GM23338 (cell line): ENCODE data around the gene ABHD12. TPM values are rescaled to one million over a fixed set of nuclear protein-coding genes. Genes with fewer than 3 reads are reported as not detected.

Source experiments
- ATAC-seq: fragments of 200-7000 bp; cut with Tn5 transposase; 3 replicates; pipeline ENCODE4 v1.9.1; 2020
- DNase-seq: peaks from one replicate; pipeline ENCODE4 v3.0.0-alpha.2; 2015; ENCODE audit warnings: low spot score
- H2AFZ ChIP-seq: fragments of 200-600 bp; sonication (generic); 2 replicates; pipeline ENCODE4 v1.8.0; 2016; ENCODE audit warnings: antibody characterized with exemption, mild to moderate bottlenecking, moderate library complexity
- H3F3A ChIP-seq: fragments of 200-600 bp; sonication (generic); replicated peaks from 2 replicates; pipeline ENCODE4 v1.8.0; 2017; ENCODE audit warnings: antibody characterized with exemption, mixed run types, low read depth
- H3K27ac ChIP-seq: fragments of 200-600 bp; sonication (generic); 2 replicates; pipeline ENCODE4 v1.6.1; 2016; ENCODE audit warnings: low read depth
- H3K27me3 ChIP-seq: fragments of 200-600 bp; sonication (generic); 2 replicates; pipeline ENCODE4 v1.8.0; 2016; ENCODE audit warnings: mild to moderate bottlenecking, mixed run types, moderate library complexity; ENCODE audit not compliant: insufficient read depth
- H3K36me3 ChIP-seq: fragments of 200-600 bp; sonication (generic); 2 replicates; pipeline ENCODE4 v1.8.0; 2016; ENCODE audit warnings: mild to moderate bottlenecking; ENCODE audit not compliant: insufficient read depth
- H3K4me1 ChIP-seq: fragments of 200-600 bp; sonication (generic); 2 replicates; pipeline ENCODE4 v1.8.0; 2016; ENCODE audit warnings: mild to moderate bottlenecking, moderate library complexity; ENCODE audit not compliant: insufficient read depth
- H3K4me2 ChIP-seq: fragments of 200-600 bp; sonication (generic); 2 replicates; pipeline ENCODE4 v1.7.1; 2017; ENCODE audit warnings: mixed run types
- H3K4me3 ChIP-seq: fragments of 200-600 bp; sonication (generic); 2 replicates; pipeline ENCODE4 v1.6.1; 2016; ENCODE audit warnings: mixed run types
- H3K79me2 ChIP-seq: fragments of 200-600 bp; sonication (generic); replicated peaks from 2 replicates; pipeline ENCODE4 v1.8.0; 2017; ENCODE audit warnings: mild to moderate bottlenecking; ENCODE audit not compliant: insufficient read depth
- H3K9me2 ChIP-seq: fragments of 200-600 bp; sonication (generic); 2 replicates; pipeline ENCODE4 v1.8.0; 2017; ENCODE audit not compliant: insufficient read depth
- H4K20me1 ChIP-seq: fragments of 200-600 bp; sonication (generic); replicated peaks from 2 replicates; pipeline ENCODE4 v1.8.0; 2017; ENCODE audit warnings: mild to moderate bottlenecking; ENCODE audit not compliant: insufficient read depth
- H3K27ac Mint-ChIP-seq: 2 replicates; pipeline ENCODE4 v1.8.0; 2020; ENCODE audit warnings: inconsistent platforms, mild to moderate bottlenecking, moderate library complexity, mixed read lengths
- H3K27me3 Mint-ChIP-seq: 3 replicates; pipeline ENCODE4 v1.8.0; 2022; ENCODE audit warnings: low read depth, mild to moderate bottlenecking, moderate library complexity, mixed read lengths, inconsistent platforms; ENCODE audit not compliant: insufficient read depth, poor library complexity
- H3K36me3 Mint-ChIP-seq: 3 replicates; pipeline ENCODE4 v1.8.0; 2021; ENCODE audit warnings: low read depth, mild to moderate bottlenecking, inconsistent platforms, moderate library complexity, mixed read lengths
- H3K4me1 Mint-ChIP-seq: 3 replicates; pipeline ENCODE4 v1.8.0; 2020; ENCODE audit warnings: mild to moderate bottlenecking, inconsistent platforms, mixed read lengths
- H3K4me3 Mint-ChIP-seq: 3 replicates; pipeline ENCODE4 v1.8.0; 2021; ENCODE audit warnings: moderate library complexity, mild to moderate bottlenecking, inconsistent platforms, mixed read lengths
- H3K9me3 Mint-ChIP-seq: 3 replicates; pipeline ENCODE4 v1.8.0; 2020; ENCODE audit warnings: moderate library complexity, mild to moderate bottlenecking, inconsistent platforms, mixed read lengths
- CREB1 ChIP-seq: fragments of 250-450 bp; sonication (Bioruptor Pico); IDR thresholded peaks from 2 replicates; pipeline ENCODE4 v1.5.0; 2020; ENCODE audit warnings: low read depth, mild to moderate bottlenecking, moderate library complexity
- CTCF ChIP-seq, 2 experiments: fragments of 200-600 bp in 1 of 2; sonication (generic) in 1 of 2; conservative IDR thresholded peaks; 2 replicates each; pipeline versions ENCODE4 v1.5.1 to v1.6.1; 2016 to 2017; ENCODE audit warnings: antibody characterized with exemption in 2 of 2, low read depth in 2 of 2, mild to moderate bottlenecking in 2 of 2, moderate library complexity in 1 of 2
- ETS1 ChIP-seq: IDR thresholded peaks from 2 replicates; pipeline ENCODE4 v1.6.1; 2016; ENCODE audit warnings: antibody characterized with exemption
- EZH2 ChIP-seq: fragments of 200-600 bp; sonication (generic); IDR thresholded peaks from one replicate; pipeline ENCODE4 v1.8.0; 2017; ENCODE audit warnings: antibody characterized with exemption, mild to moderate bottlenecking, low read depth; ENCODE audit not compliant: unreplicated experiment
- EZH2phosphoT487 ChIP-seq: fragments of 200-600 bp; sonication (generic); IDR thresholded peaks from one replicate; pipeline ENCODE4 v1.8.1; 2018; ENCODE audit warnings: antibody characterized with exemption; ENCODE audit not compliant: unreplicated experiment
- JUNB ChIP-seq: IDR thresholded peaks from one replicate; pipeline ENCODE4 v1.6.1; 2016; ENCODE audit warnings: antibody characterized with exemption; ENCODE audit not compliant: unreplicated experiment
- NANOG ChIP-seq: IDR thresholded peaks from 2 replicates; pipeline ENCODE4 v1.6.1; 2016; ENCODE audit warnings: antibody characterized with exemption, borderline replicate concordance
- POLR2AphosphoS5 ChIP-seq: IDR thresholded peaks from 2 replicates; pipeline ENCODE4 v1.6.1; 2016; ENCODE audit warnings: antibody characterized with exemption, low read depth
- REST ChIP-seq: IDR thresholded peaks from one replicate; pipeline ENCODE4 v1.6.1; 2018; ENCODE audit warnings: antibody characterized with exemption; ENCODE audit not compliant: unreplicated experiment
- STAT1 ChIP-seq: IDR thresholded peaks from one replicate; pipeline ENCODE4 v1.6.1; 2016; ENCODE audit warnings: antibody characterized with exemption; ENCODE audit not compliant: unreplicated experiment
- ZNF114 ChIP-seq: fragments of 250-450 bp; sonication (Bioruptor Pico); IDR thresholded peaks from 2 replicates; pipeline ENCODE4 v1.5.0; 2020; ENCODE audit warnings: mild to moderate bottlenecking, moderate library complexity
- polyA plus RNA-seq: library from polyadenylated mRNA; unstranded; fragments of >200 nt; fragmentation: Nextera tagmentation; extraction: Ambion mirVana; gene quantifications from 2 replicates; pipeline ENCODE4 v1.2.1, GENCODE V29; 2016
- total RNA-seq: library from RNA; depleted of rRNA; stranded (reverse); fragments of >200 nt; shearing (Covaris generic); gene quantifications from 2 replicates; pipeline ENCODE4 v1.2.3, GENCODE V29; 2014

Gene ABHD12
- total and polyA plus RNA-seq, 2 experiments from 2014 or later, result 40.2 to 57.8 TPM

GRCh38 chr20:25278636-25279361 is 111.8 kb downstream of the ABHD12 start (continued):
- TF ChIP-seq REST (no peak), CREB1 (CRISPR knock-in tag) (no peak), EZH2phosphoT487 (no peak), ZNF114 (no peak), ETS1 (no peak), NANOG (no peak), POLR2AphosphoS5 (no peak), CTCF (conservative IDR thresholded peaks at IDR 0.05; ENCODE audit: low read depth in 2 of 2) (no peak), EZH2 (no peak), STAT1 (no peak), JUNB (no peak)

- no peaks in the 10 kb centered on the region for H4K20me1 ChIP-seq
- no peaks in the 10 kb centered on the region for H3K27me3 ChIP-seq
- H3K4me3 Mint-ChIP-seq, result no peak overlapping the region
- H3K9me3 Mint-ChIP-seq, result no peaks in the 10 kb centered on the region
- H2AFZ ChIP-seq, result no peak overlapping the region
- H3K79me2 ChIP-seq, result no peaks in the 10 kb centered on the region
- no peaks in the 10 kb centered on the region for H3F3A ChIP-seq
- no peak overlapping the region for H3K4me2 ChIP-seq
- no peaks in the 10 kb centered on the region for H3K9me2 ChIP-seq
- no peaks in the 10 kb centered on the region for H3K4me1 ChIP-seq
- no peak for ATAC-seq
- H3K27ac ChIP-seq, result no peak overlapping the region
- no peaks in the 10 kb centered on the region for H3K36me3 ChIP-seq
- no peak for DNase-seq
- peaks cover 9% of the 10 kb centered on the region for H3K27me3 Mint-ChIP-seq
- H3K4me3 ChIP-seq, result no peak overlapping the region
- no peak overlapping the region for H3K27ac Mint-ChIP-seq
- H3K4me1 Mint-ChIP-seq, result no peaks in the 10 kb centered on the region
- peaks cover 28% of the 10 kb centered on the region for H3K36me3 Mint-ChIP-seq
- TF ChIP-seq CTCF (conservative IDR thresholded peaks at IDR 0.05; ENCODE audit: low read depth in 2 of 2) (no peak), POLR2AphosphoS5 (no peak), ETS1 (no peak), EZH2 (no peak), REST (no peak), EZH2phosphoT487 (no peak), ZNF114 (no peak), CREB1 (CRISPR knock-in tag) (no peak), STAT1 (no peak)
Measured at GRCh38 chr20:25277941-25278521, 112.6 kb downstream of the ABHD12 start.
